Fibroblast of lung (primary cell): ENCODE data around the gene UBTD1.

Experiments used
- CTCF ChIP-seq, 2 donors: IDR thresholded peaks in 1 of 2; conservative IDR thresholded peaks in 1 of 2; 1 replicate in 1 of 2; 2 replicates in 1 of 2; pipeline ENCODE4 v1.5.1; 2011 to 2012; ENCODE audit warnings: low read length in 2 of 2, control low read depth in 1 of 2, inconsistent platforms in 1 of 2, low read depth in 1 of 2, mild to moderate bottlenecking in 1 of 2
- EZH2 ChIP-seq: IDR thresholded peaks from 2 replicates; pipeline ENCODE4 v1.5.1; 2012; ENCODE audit warnings: low read length, control low read depth, mild to moderate bottlenecking; ENCODE audit errors: missing control alignments

- no peak for TF ChIP-seq CTCF (conservative IDR thresholded peaks at IDR 0.05 in 1 of 2, IDR thresholded peaks at IDR 0.05 in 1 of 2; ENCODE audit: low read depth in 1 of 2, low read length in 2 of 2)
- TF ChIP-seq EZH2: no peak
Measured at GRCh38 chr10:97466755-97467154, 32.0 kb upstream of the UBTD1 start.
